Neural cell (in vitro differentiated cells): Measurements from ENCODE around the gene GSTM1.

Source experiments
- CTCF ChIP-seq: fragments of 450-650 bp; IDR thresholded peaks from 2 replicates; pipeline ENCODE4 v1.5.1; 2014; ENCODE audit warnings: antibody characterized with exemption, mild to moderate bottlenecking, moderate library complexity; ENCODE audit not compliant: poor library complexity, severe bottlenecking
- EP300 ChIP-seq: fragments of 450-650 bp; conservative IDR thresholded peaks from 2 replicates; pipeline ENCODE4 v1.6.1; 2014; ENCODE audit warnings: antibody characterized with exemption, mild to moderate bottlenecking, moderate library complexity; ENCODE audit not compliant: poor library complexity, severe bottlenecking
- POLR2AphosphoS5 ChIP-seq: IDR thresholded peaks from 2 replicates; pipeline ENCODE4 v1.6.1; 2012
- REST ChIP-seq: IDR thresholded peaks from 2 replicates; pipeline ENCODE4 v1.6.1; 2012; ENCODE audit warnings: borderline replicate concordance
- SMC3 ChIP-seq: fragments of 450-650 bp; conservative IDR thresholded peaks from 2 replicates; pipeline ENCODE4 v1.6.1; 2014; ENCODE audit warnings: antibody characterized with exemption, mild to moderate bottlenecking, moderate library complexity; ENCODE audit not compliant: poor library complexity
- TAF1 ChIP-seq: IDR thresholded peaks from 2 replicates; pipeline ENCODE4 v1.6.1; 2012; ENCODE audit warnings: low read depth

- TF ChIP-seq POLR2AphosphoS5 (no peak), EP300 (no peak), CTCF (no peak), SMC3 (no peak), REST (no peak), TAF1 (no peak)
Measured at GRCh38 chr1:109643385-109644230, 44.0 kb upstream of the GSTM1 start.
